Measurements from ENCODE around the gene LYSMD1.

DNA sequence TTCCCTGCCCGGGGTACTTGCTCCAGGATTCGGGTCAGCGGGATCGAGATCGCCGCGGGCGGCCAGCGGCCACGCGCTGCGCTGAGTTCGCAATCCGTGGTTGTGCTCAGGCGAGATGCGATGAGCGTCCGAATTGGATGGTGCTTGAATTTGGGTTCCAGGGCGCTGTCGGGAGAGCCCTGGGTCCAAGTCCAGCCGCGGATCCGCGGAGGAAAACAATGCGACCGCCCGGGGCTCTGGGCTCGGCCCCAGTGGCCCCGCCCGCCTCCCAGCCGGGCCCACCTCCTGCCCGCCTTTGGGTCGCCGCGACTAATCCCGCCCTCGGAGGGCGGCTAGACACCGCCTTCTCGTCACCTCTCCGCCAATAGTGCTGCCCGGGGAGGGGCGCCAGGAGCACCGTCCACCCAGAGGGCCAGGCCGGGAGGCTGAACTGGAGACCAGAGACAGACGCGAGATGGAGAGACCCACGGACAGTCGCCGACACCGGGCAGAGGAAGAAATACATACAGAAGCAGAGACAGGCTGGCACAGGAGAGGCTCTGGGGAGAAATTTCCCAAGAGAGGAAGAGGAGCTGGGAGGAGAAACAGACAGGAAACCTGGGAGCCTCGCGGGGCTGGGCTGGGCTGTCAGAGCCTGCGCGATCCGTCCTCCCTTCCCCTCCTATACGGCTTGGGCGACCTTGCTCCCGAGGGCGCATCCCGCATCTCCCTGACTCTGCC lies 19.1 kb downstream of the LYSMD1 start, which contains the start of gene SEMA6C:
- TF ChIP-seq POLR2A (IDR thresholded peaks at IDR 0.05), result peak in 1 of 2 donors; percentile 82
- TF ChIP-seq, protein P1, sequence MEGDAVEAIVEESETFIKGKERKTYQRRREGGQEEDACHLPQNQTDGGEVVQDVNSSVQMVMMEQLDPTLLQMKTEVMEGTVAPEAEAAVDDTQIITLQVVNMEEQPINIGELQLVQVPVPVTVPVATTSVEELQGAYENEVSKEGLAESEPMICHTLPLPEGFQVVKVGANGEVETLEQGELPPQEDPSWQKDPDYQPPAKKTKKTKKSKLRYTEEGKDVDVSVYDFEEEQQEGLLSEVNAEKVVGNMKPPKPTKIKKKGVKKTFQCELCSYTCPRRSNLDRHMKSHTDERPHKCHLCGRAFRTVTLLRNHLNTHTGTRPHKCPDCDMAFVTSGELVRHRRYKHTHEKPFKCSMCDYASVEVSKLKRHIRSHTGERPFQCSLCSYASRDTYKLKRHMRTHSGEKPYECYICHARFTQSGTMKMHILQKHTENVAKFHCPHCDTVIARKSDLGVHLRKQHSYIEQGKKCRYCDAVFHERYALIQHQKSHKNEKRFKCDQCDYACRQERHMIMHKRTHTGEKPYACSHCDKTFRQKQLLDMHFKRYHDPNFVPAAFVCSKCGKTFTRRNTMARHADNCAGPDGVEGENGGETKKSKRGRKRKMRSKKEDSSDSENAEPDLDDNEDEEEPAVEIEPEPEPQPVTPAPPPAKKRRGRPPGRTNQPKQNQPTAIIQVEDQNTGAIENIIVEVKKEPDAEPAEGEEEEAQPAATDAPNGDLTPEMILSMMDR (IDR thresholded peaks at IDR 0.05), result no peak

All from thyroid gland (tissue), 4 donors.